MCF 10A (cell line): Measurements from ENCODE around the gene ANKRD49. TPM values are rescaled to one million over a fixed set of nuclear protein-coding genes. Genes with fewer than 3 reads are reported as not detected.

Experiments used
- BruUV-seq: library from RNA; stranded (reverse); fragments of 400-500 nt; replicated peaks from 2 replicates; lab custom pipeline; 2021; lab: Mats Ljungman, UMichigan
- CTCF ChIA-PET: fragments of 300-600 bp; sonication (Branson Sonifier 250); formaldehyde crosslinking; extraction: SDS; loops from one replicate; lab custom pipeline; 2021; ENCODE audit warnings: antibody characterized with exemption, inconsistent platforms; lab: Yijun Ruan, JAX
- POLR2A ChIA-PET: fragments of 300-600, 350-650 bp; sonication (Branson Sonifier 250); formaldehyde crosslinking; extraction: SDS; loops from one replicate; lab custom pipeline; 2020; ENCODE audit warnings: antibody characterized with exemption, inconsistent platforms; lab: Yijun Ruan, JAX
- DNase-seq: peaks from one replicate; pipeline ENCODE4 v3.0.0-alpha.2; 2018; ENCODE audit not compliant: unreplicated experiment
- H3K27ac Mint-ChIP-seq: one replicate; pipeline ENCODE4 v1.8.0; 2022; ENCODE audit warnings: mild to moderate bottlenecking, low read depth, mixed read lengths; ENCODE audit not compliant: unreplicated experiment
- H3K27me3 Mint-ChIP-seq: one replicate; pipeline ENCODE4 v1.8.0; 2022; ENCODE audit warnings: mixed read lengths; ENCODE audit not compliant: insufficient read depth, unreplicated experiment
- H3K36me3 Mint-ChIP-seq: one replicate; pipeline ENCODE4 v1.8.0; 2022; ENCODE audit warnings: mild to moderate bottlenecking, moderate library complexity, mixed read lengths; ENCODE audit not compliant: insufficient read depth, unreplicated experiment
- H3K4me1 Mint-ChIP-seq: one replicate; pipeline ENCODE4 v1.8.0; 2022; ENCODE audit warnings: mixed read lengths; ENCODE audit not compliant: insufficient read depth, unreplicated experiment
- H3K4me3 Mint-ChIP-seq: one replicate; pipeline ENCODE4 v1.8.0; 2022; ENCODE audit warnings: mild to moderate bottlenecking, moderate library complexity, mixed read lengths; ENCODE audit not compliant: unreplicated experiment
- H3K9me3 Mint-ChIP-seq: one replicate; pipeline ENCODE4 v1.8.0; 2022; ENCODE audit warnings: mixed read lengths; ENCODE audit not compliant: unreplicated experiment
- intact Hi-C: fragments of 100-400 bp; cut with micrococcal nuclease; formaldehyde crosslinking; loops from 2 replicates; pipeline ENCODE4 v1.14.1; 2022
- total RNA-seq: library from RNA; stranded (reverse); gene quantifications from 2 replicates; pipeline ENCODE4 v1.2.3, GENCODE V29; 2022
- TF ChIP-seq, protein P1 (sequence below): fragments of 200-600 bp; IDR thresholded peaks from one replicate; pipeline ENCODE4 v1.8.0; 2022; ENCODE audit warnings: antibody characterized with exemption, mild to moderate bottlenecking; ENCODE audit not compliant: unreplicated experiment

The ANKRD49 gene
- total RNA-seq, 1 experiment from 2014 or later, result 9.7 TPM

GRCh38 chr11:94533696-94534630 is 40.2 kb downstream of the ANKRD49 start:
- H3K27me3 Mint-ChIP-seq, result no peaks in the 10 kb centered on the region
- intact Hi-C loops, result no loop called here
- TF ChIP-seq, protein P1, sequence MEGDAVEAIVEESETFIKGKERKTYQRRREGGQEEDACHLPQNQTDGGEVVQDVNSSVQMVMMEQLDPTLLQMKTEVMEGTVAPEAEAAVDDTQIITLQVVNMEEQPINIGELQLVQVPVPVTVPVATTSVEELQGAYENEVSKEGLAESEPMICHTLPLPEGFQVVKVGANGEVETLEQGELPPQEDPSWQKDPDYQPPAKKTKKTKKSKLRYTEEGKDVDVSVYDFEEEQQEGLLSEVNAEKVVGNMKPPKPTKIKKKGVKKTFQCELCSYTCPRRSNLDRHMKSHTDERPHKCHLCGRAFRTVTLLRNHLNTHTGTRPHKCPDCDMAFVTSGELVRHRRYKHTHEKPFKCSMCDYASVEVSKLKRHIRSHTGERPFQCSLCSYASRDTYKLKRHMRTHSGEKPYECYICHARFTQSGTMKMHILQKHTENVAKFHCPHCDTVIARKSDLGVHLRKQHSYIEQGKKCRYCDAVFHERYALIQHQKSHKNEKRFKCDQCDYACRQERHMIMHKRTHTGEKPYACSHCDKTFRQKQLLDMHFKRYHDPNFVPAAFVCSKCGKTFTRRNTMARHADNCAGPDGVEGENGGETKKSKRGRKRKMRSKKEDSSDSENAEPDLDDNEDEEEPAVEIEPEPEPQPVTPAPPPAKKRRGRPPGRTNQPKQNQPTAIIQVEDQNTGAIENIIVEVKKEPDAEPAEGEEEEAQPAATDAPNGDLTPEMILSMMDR, result no peak
- no peaks in the 10 kb centered on the region for H3K36me3 Mint-ChIP-seq
- CTCF ChIA-PET, result interaction anchor here (0.7 to 1.5 kb wide), 2 partner anchors 15 to 30 kb away, joined by 3 to 9 read pairs; no protein-coding TSS in a partner anchor
- POLR2A ChIA-PET, result no interaction called here
- H3K27ac Mint-ChIP-seq, result no peak overlapping the region
- DNase-seq, result no peak
- no peaks in the 10 kb centered on the region for H3K9me3 Mint-ChIP-seq
- no peak overlapping the region for H3K4me3 Mint-ChIP-seq
- peaks cover 30% of the 10 kb centered on the region for H3K4me1 Mint-ChIP-seq
- BruUV-seq, result no TSS peak

GRCh38 chr11:94536386-94536785 is 42.6 kb downstream of the ANKRD49 start:
- Mint-ChIP-seq H3K27ac (no peak overlapping the region), H3K36me3 (no peaks in the 10 kb centered on the region), H3K4me1 (peaks cover 36% of the 10 kb centered on the region), H3K9me3 (no peaks in the 10 kb centered on the region), H3K4me3 (no peak overlapping the region), H3K27me3 (no peaks in the 10 kb centered on the region)
- ChIA-PET POLR2A (interaction anchor here (1.0 kb wide), 1 partner anchor 17 kb away, joined by 3 read pairs; no protein-coding TSS in a partner anchor), CTCF (interaction anchor here (0.6 to 1.5 kb wide), 7 partner anchors 9 to 639 kb away, joined by 3 to 4 read pairs (median 3); no protein-coding TSS in a partner anchor)
- no peak for DNase-seq
- TF ChIP-seq, protein P1, result no peak
- intact Hi-C loops, result no loop called here
- no TSS peak for BruUV-seq

- intact Hi-C loops, result no loop called here
- TF ChIP-seq, protein P1, result no peak
- Mint-ChIP-seq H3K27ac (no peak overlapping the region), H3K9me3 (no peaks in the 10 kb centered on the region), H3K36me3 (no peaks in the 10 kb centered on the region), H3K27me3 (no peaks in the 10 kb centered on the region), H3K4me1 (peaks cover 36% of the 10 kb centered on the region), H3K4me3 (peak overlapping the region; percentile 2)
- peak; percentile 28 for DNase-seq
- CTCF ChIA-PET, result interaction anchor here (0.6 to 1.5 kb wide), 6 partner anchors 11 to 640 kb away, joined by 3 to 4 read pairs (median 3); no protein-coding TSS in a partner anchor
- no TSS peak for BruUV-seq
- POLR2A ChIA-PET, result interaction anchor here (1.0 kb wide), 1 partner anchor 18 kb away, joined by 3 read pairs; no protein-coding TSS in a partner anchor
Observed at GRCh38 chr11:94537031-94537600, 43.3 kb downstream of the ANKRD49 start.

- Mint-ChIP-seq H3K36me3 (peaks cover 7% of the 10 kb centered on the region), H3K4me1 (peaks cover 30% of the 10 kb centered on the region), H3K4me3 (no peak overlapping the region), H3K27me3 (no peaks in the 10 kb centered on the region), H3K9me3 (no peaks in the 10 kb centered on the region), H3K27ac (no peak overlapping the region)
- DNase-seq, result no peak
- POLR2A ChIA-PET, result no interaction called here
- CTCF ChIA-PET, result interaction anchor here (0.6 to 1.6 kb wide), 2 partner anchors 18 to 744 kb away, joined by 4 read pairs; no protein-coding TSS in a partner anchor
- TF ChIP-seq, protein P1, result no peak
- intact Hi-C loops, result no loop called here
- no TSS peak for BruUV-seq
Observed at GRCh38 chr11:94539420-94539819, 45.6 kb downstream of the ANKRD49 start.
